ENCODE results near the gene KRTAP2-3. TPM values are rescaled to one million over a fixed set of nuclear protein-coding genes. Genes with fewer than 3 reads are reported as not detected.
"Not testable (repeated sequence)": the region's sequence is repeated elsewhere in the genome, so short reads cannot be mapped to it uniquely, and the experiment has no call there.

Gene KRTAP2-3
- under 1 TPM in 1 of 2 donors, not detected in 1; 0.10 TPM for polyA plus RNA-seq

GRCh38 chr17:41060052-41060604 lies at the start of gene KRTAP2-3:
Gene KRTAP2-3 (minus strand): TSS chr17:41060114. CDS start chr17:41060050, 64 bp downstream.
- no peaks in the 10 kb centered on the region for H3K27me3 ChIP-seq (ENCODE audit: control insufficient read depth in 1 of 2, insufficient read depth in 2 of 2, low read length in 2 of 2)
- H3K36me3 ChIP-seq (ENCODE audit: control insufficient read depth in 2 of 2, insufficient read depth in 2 of 2, low read length in 1 of 2) = no peaks in the 10 kb centered on the region
- H3K27ac ChIP-seq (ENCODE audit: low read depth in 2 of 2, low read length in 1 of 2) = no peak within 1 kb of the TSS
- WGBS, 2 donors = 62 to 76% methylated on average over 6 of the region's 6 CpGs
- H3K4me1 ChIP-seq (ENCODE audit: control insufficient read depth in 2 of 2, insufficient read depth in 2 of 2, low read length in 1 of 2) = no peaks in the 10 kb centered on the region
- no peaks in the 10 kb centered on the region for H3K9me3 ChIP-seq (ENCODE audit: control insufficient read depth in 2 of 2, insufficient read depth in 1 of 2, low read depth in 1 of 2, low read length in 1 of 2)
- no peak within 1 kb of the TSS for H3K4me3 ChIP-seq (ENCODE audit: low read depth in 1 of 2, low read length in 2 of 2)

- H3K4me1 ChIP-seq (ENCODE audit: control insufficient read depth in 2 of 2, insufficient read depth in 2 of 2, low read length in 1 of 2); H3K9me3 ChIP-seq (ENCODE audit: control insufficient read depth in 2 of 2, insufficient read depth in 1 of 2, low read depth in 1 of 2, low read length in 1 of 2); H3K4me3 ChIP-seq (ENCODE audit: low read depth in 1 of 2, low read length in 2 of 2); H3K27me3 ChIP-seq (ENCODE audit: control insufficient read depth in 1 of 2, insufficient read depth in 2 of 2, low read length in 2 of 2); H3K27ac ChIP-seq (ENCODE audit: low read depth in 2 of 2, low read length in 1 of 2); H3K36me3 ChIP-seq (ENCODE audit: control insufficient read depth in 2 of 2, insufficient read depth in 2 of 2, low read length in 1 of 2): not testable (repeated sequence)
- WGBS, 2 donors = 6 to 19% methylated on average over 1 of the region's 1 CpG
Observed at GRCh38 chr17:41108728-41109386, 48.9 kb upstream of the KRTAP2-3 start.

GRCh38 chr17:41107941-41108450 lies 48.1 kb upstream of the KRTAP2-3 start:
- no peaks in the 10 kb centered on the region for H3K9me3 ChIP-seq (ENCODE audit: control insufficient read depth in 2 of 2, insufficient read depth in 1 of 2, low read depth in 1 of 2, low read length in 1 of 2)
- WGBS, 2 donors = 58 to 79% methylated on average over 1 of the region's 1 CpG
- H3K36me3 ChIP-seq (ENCODE audit: control insufficient read depth in 2 of 2, insufficient read depth in 2 of 2, low read length in 1 of 2) = no peaks in the 10 kb centered on the region
- no peaks in the 10 kb centered on the region for H3K27me3 ChIP-seq (ENCODE audit: control insufficient read depth in 1 of 2, insufficient read depth in 2 of 2, low read length in 2 of 2)
- no peak overlapping the region for H3K27ac ChIP-seq (ENCODE audit: low read depth in 2 of 2, low read length in 1 of 2)
- no peak overlapping the region for H3K4me3 ChIP-seq (ENCODE audit: low read depth in 1 of 2, low read length in 2 of 2)
- H3K4me1 ChIP-seq (ENCODE audit: control insufficient read depth in 2 of 2, insufficient read depth in 2 of 2, low read length in 1 of 2) = no peaks in the 10 kb centered on the region

- H3K4me3 ChIP-seq (ENCODE audit: low read depth in 1 of 2, low read length in 2 of 2) = not testable (repeated sequence)
Observed at GRCh38 chr17:41105347-41105746, 45.4 kb upstream of the KRTAP2-3 start, which contains the start of gene KRTAP4-9. Gene KRTAP4-9 (plus strand): TSS chr17:41105389. CDS start chr17:41105389, 0 bp downstream.

GRCh38 chr17:41104386-41105038 lies 44.6 kb upstream of the KRTAP2-3 start:
- not testable (repeated sequence) for H3K36me3 ChIP-seq (ENCODE audit: control insufficient read depth in 2 of 2, insufficient read depth in 2 of 2, low read length in 1 of 2); H3K4me1 ChIP-seq (ENCODE audit: control insufficient read depth in 2 of 2, insufficient read depth in 2 of 2, low read length in 1 of 2); H3K9me3 ChIP-seq (ENCODE audit: control insufficient read depth in 2 of 2, insufficient read depth in 1 of 2, low read depth in 1 of 2, low read length in 1 of 2); H3K27me3 ChIP-seq (ENCODE audit: control insufficient read depth in 1 of 2, insufficient read depth in 2 of 2, low read length in 2 of 2); H3K27ac ChIP-seq (ENCODE audit: low read depth in 2 of 2, low read length in 1 of 2); H3K4me3 ChIP-seq (ENCODE audit: low read depth in 1 of 2, low read length in 2 of 2)
- WGBS, 2 donors = 66 to 69% methylated on average over 2 of the region's 2 CpGs

More at GRCh38 chr17:41105347-41105746, 45.4 kb upstream of the KRTAP2-3 start, which contains the start of gene KRTAP4-9:
- H3K36me3 ChIP-seq (ENCODE audit: control insufficient read depth in 2 of 2, insufficient read depth in 2 of 2, low read length in 1 of 2); H3K27ac ChIP-seq (ENCODE audit: low read depth in 2 of 2, low read length in 1 of 2); H3K4me1 ChIP-seq (ENCODE audit: control insufficient read depth in 2 of 2, insufficient read depth in 2 of 2, low read length in 1 of 2); H3K9me3 ChIP-seq (ENCODE audit: control insufficient read depth in 2 of 2, insufficient read depth in 1 of 2, low read depth in 1 of 2, low read length in 1 of 2); H3K27me3 ChIP-seq (ENCODE audit: control insufficient read depth in 1 of 2, insufficient read depth in 2 of 2, low read length in 2 of 2): not testable (repeated sequence)
- 76 to 78% methylated on average over 9 to 10 of the region's 10 CpGs for WGBS, 2 donors

GRCh38 chr17:41103896-41104295 lies 44.0 kb upstream of the KRTAP2-3 start:
- Histone ChIP-seq H3K9me3 (ENCODE audit: control insufficient read depth in 2 of 2, insufficient read depth in 1 of 2, low read depth in 1 of 2, low read length in 1 of 2) (no peaks in the 10 kb centered on the region), H3K27me3 (ENCODE audit: control insufficient read depth in 1 of 2, insufficient read depth in 2 of 2, low read length in 2 of 2) (no peaks in the 10 kb centered on the region), H3K4me1 (ENCODE audit: control insufficient read depth in 2 of 2, insufficient read depth in 2 of 2, low read length in 1 of 2) (no peaks in the 10 kb centered on the region), H3K27ac (ENCODE audit: low read depth in 2 of 2, low read length in 1 of 2) (no peak overlapping the region), H3K36me3 (ENCODE audit: control insufficient read depth in 2 of 2, insufficient read depth in 2 of 2, low read length in 1 of 2) (no peaks in the 10 kb centered on the region), H3K4me3 (ENCODE audit: low read depth in 1 of 2, low read length in 2 of 2) (no peak overlapping the region)
- WGBS, 2 donors = 76 to 83% methylated on average over 1 of the region's 1 CpG

GRCh38 chr17:41101586-41102259 lies 41.8 kb upstream of the KRTAP2-3 start, which contains the start of gene KRTAP4-16:
Gene KRTAP4-16 (minus strand): TSS chr17:41102209. CDS start chr17:41102209, 0 bp downstream.
- Histone ChIP-seq H3K27me3 (ENCODE audit: control insufficient read depth in 1 of 2, insufficient read depth in 2 of 2, low read length in 2 of 2) (no peaks in the 10 kb centered on the region), H3K27ac (ENCODE audit: low read depth in 2 of 2, low read length in 1 of 2) (no peak within 1 kb of the TSS), H3K36me3 (ENCODE audit: control insufficient read depth in 2 of 2, insufficient read depth in 2 of 2, low read length in 1 of 2) (no peaks in the 10 kb centered on the region), H3K4me1 (ENCODE audit: control insufficient read depth in 2 of 2, insufficient read depth in 2 of 2, low read length in 1 of 2) (no peaks in the 10 kb centered on the region), H3K4me3 (ENCODE audit: low read depth in 1 of 2, low read length in 2 of 2) (no peak within 1 kb of the TSS), H3K9me3 (ENCODE audit: control insufficient read depth in 2 of 2, insufficient read depth in 1 of 2, low read depth in 1 of 2, low read length in 1 of 2) (no peaks in the 10 kb centered on the region)
- WGBS, 2 donors = 60 to 74% methylated on average over 8 to 10 of the region's 10 CpGs

- not testable (repeated sequence) for H3K4me1 ChIP-seq (ENCODE audit: control insufficient read depth in 2 of 2, insufficient read depth in 2 of 2, low read length in 1 of 2); H3K27me3 ChIP-seq (ENCODE audit: control insufficient read depth in 1 of 2, insufficient read depth in 2 of 2, low read length in 2 of 2); H3K9me3 ChIP-seq (ENCODE audit: control insufficient read depth in 2 of 2, insufficient read depth in 1 of 2, low read depth in 1 of 2, low read length in 1 of 2); H3K4me3 ChIP-seq (ENCODE audit: low read depth in 1 of 2, low read length in 2 of 2); H3K27ac ChIP-seq (ENCODE audit: low read depth in 2 of 2, low read length in 1 of 2); H3K36me3 ChIP-seq (ENCODE audit: control insufficient read depth in 2 of 2, insufficient read depth in 2 of 2, low read length in 1 of 2)
- WGBS, 2 donors = 50 to 57% methylated on average over 7 of the region's 7 CpGs
Observed at GRCh38 chr17:41099682-41100480, 40.0 kb upstream of the KRTAP2-3 start.

GRCh38 chr17:41098481-41098880 lies 38.6 kb upstream of the KRTAP2-3 start:
- Histone ChIP-seq H3K27me3 (ENCODE audit: control insufficient read depth in 1 of 2, insufficient read depth in 2 of 2, low read length in 2 of 2) (no peaks in the 10 kb centered on the region), H3K27ac (ENCODE audit: low read depth in 2 of 2, low read length in 1 of 2) (no peak overlapping the region), H3K4me3 (ENCODE audit: low read depth in 1 of 2, low read length in 2 of 2) (no peak overlapping the region), H3K9me3 (ENCODE audit: control insufficient read depth in 2 of 2, insufficient read depth in 1 of 2, low read depth in 1 of 2, low read length in 1 of 2) (no peaks in the 10 kb centered on the region), H3K4me1 (ENCODE audit: control insufficient read depth in 2 of 2, insufficient read depth in 2 of 2, low read length in 1 of 2) (no peaks in the 10 kb centered on the region), H3K36me3 (ENCODE audit: control insufficient read depth in 2 of 2, insufficient read depth in 2 of 2, low read length in 1 of 2) (no peaks in the 10 kb centered on the region)
- 50 to 60% methylated on average over 5 to 6 of the region's 6 CpGs for WGBS, 2 donors
